Glutamatergic neuron (in vitro differentiated cells): ENCODE data around the gene DMWD. TPM values are rescaled to one million over a fixed set of nuclear protein-coding genes. Genes with fewer than 3 reads are reported as not detected.

ENCODE experiments used
- DNase-seq: peaks from one replicate; pipeline ENCODE4 v3.0.0; 2022
- H3K27ac Mint-ChIP-seq: one replicate; pipeline ENCODE4 v1.8.0; 2020; ENCODE audit warnings: mild to moderate bottlenecking, mixed read lengths, inconsistent platforms; ENCODE audit not compliant: unreplicated experiment
- H3K27me3 Mint-ChIP-seq: one replicate; pipeline ENCODE4 v1.8.0; 2020; ENCODE audit warnings: mild to moderate bottlenecking, moderate library complexity, mixed read lengths, inconsistent platforms; ENCODE audit not compliant: unreplicated experiment
- H3K36me3 Mint-ChIP-seq: one replicate; pipeline ENCODE4 v1.8.0; 2020; ENCODE audit warnings: mild to moderate bottlenecking, mixed read lengths, inconsistent platforms; ENCODE audit not compliant: unreplicated experiment
- H3K4me1 Mint-ChIP-seq: one replicate; pipeline ENCODE4 v1.8.0; 2020; ENCODE audit warnings: mild to moderate bottlenecking, low read depth, mixed read lengths, inconsistent platforms; ENCODE audit not compliant: unreplicated experiment
- H3K4me3 Mint-ChIP-seq: one replicate; pipeline ENCODE4 v1.8.0; 2020; ENCODE audit warnings: mild to moderate bottlenecking, mixed read lengths, inconsistent platforms; ENCODE audit not compliant: unreplicated experiment
- H3K9me3 Mint-ChIP-seq: one replicate; pipeline ENCODE4 v1.8.0; 2020; ENCODE audit warnings: mild to moderate bottlenecking, moderate library complexity, mixed read lengths, inconsistent platforms; ENCODE audit not compliant: unreplicated experiment
- total RNA-seq: library from RNA; stranded (reverse); fragmentation: NEBNext Ultra II Directional; extraction: Animal tissue kit (Norgen Biotek cat#: 25700); gene quantifications from one replicate; pipeline ENCODE4 v1.2.1, GENCODE V29; 2021; ENCODE audit not compliant: unreplicated experiment
- TF ChIP-seq, protein P1 (sequence below): fragments of 200-600 bp; sonication (generic); IDR thresholded peaks from one replicate; pipeline ENCODE4 v1.5.0; 2021; ENCODE audit not compliant: partially characterized antibody, unreplicated experiment

DMWD gene
- total RNA-seq, 1 donor from 2014 or later: 123 TPM

DNA sequence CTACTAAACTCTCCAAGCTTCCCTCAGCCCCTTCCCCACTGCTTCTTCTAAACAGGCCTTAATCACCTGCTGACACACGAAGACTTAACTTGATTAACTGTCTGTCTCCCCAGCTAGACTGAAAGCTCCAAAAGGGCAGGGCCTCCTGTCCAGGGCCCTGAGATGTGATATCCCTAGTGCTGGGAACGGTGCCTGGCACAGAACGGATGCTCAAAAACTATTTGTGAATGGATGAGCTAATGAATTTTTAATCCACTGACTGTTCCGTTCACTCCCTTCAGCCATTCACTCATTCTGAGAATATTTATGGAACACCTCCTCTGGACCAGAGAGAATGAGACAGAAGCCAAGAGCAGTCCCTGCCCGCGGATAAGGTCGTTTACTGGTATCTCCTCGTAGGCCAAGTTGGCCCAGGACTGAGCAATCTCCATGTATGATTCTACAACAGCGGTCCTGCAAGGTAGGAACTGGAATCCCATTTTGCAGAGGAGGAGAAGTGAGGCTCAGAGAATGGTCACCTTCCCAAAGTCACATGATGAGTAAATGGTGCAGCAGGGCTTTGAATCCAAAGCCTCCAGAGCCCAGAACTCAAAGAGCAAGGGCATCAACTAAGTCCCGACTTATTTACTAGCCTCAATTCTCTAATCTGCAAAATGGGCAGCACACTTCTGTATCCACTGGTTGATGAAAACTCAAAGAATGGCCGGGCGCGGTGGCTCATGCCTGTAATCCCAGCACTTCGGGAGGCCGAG is 3.4 kb downstream of the DMWD start:
- Mint-ChIP-seq H3K36me3 (no peaks in the 10 kb centered on the region), H3K9me3 (peaks cover 11% of the 10 kb centered on the region), H3K27ac (no peak overlapping the region), H3K27me3 (peaks cover 7% of the 10 kb centered on the region), H3K4me3 (no peak overlapping the region), H3K4me1 (peaks cover 12% of the 10 kb centered on the region)
- TF ChIP-seq, protein P1, sequence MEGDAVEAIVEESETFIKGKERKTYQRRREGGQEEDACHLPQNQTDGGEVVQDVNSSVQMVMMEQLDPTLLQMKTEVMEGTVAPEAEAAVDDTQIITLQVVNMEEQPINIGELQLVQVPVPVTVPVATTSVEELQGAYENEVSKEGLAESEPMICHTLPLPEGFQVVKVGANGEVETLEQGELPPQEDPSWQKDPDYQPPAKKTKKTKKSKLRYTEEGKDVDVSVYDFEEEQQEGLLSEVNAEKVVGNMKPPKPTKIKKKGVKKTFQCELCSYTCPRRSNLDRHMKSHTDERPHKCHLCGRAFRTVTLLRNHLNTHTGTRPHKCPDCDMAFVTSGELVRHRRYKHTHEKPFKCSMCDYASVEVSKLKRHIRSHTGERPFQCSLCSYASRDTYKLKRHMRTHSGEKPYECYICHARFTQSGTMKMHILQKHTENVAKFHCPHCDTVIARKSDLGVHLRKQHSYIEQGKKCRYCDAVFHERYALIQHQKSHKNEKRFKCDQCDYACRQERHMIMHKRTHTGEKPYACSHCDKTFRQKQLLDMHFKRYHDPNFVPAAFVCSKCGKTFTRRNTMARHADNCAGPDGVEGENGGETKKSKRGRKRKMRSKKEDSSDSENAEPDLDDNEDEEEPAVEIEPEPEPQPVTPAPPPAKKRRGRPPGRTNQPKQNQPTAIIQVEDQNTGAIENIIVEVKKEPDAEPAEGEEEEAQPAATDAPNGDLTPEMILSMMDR: no peak
- DNase-seq: no peak

- DNase-seq: no peak
- no peak overlapping the region for H3K4me3 Mint-ChIP-seq
- peaks cover 4% of the 10 kb centered on the region for H3K9me3 Mint-ChIP-seq
- TF ChIP-seq, protein P1: no peak
- H3K36me3 Mint-ChIP-seq: no peaks in the 10 kb centered on the region
- H3K4me1 Mint-ChIP-seq: peaks cover 6% of the 10 kb centered on the region
- peaks cover 3% of the 10 kb centered on the region for H3K27me3 Mint-ChIP-seq
- no peak overlapping the region for H3K27ac Mint-ChIP-seq
Observed at GRCh38 chr19:45786533-45786894, 6.1 kb downstream of the DMWD start.

GRCh38 chr19:45785781-45786532 is 6.7 kb downstream of the DMWD start:
- TF ChIP-seq, protein P1: no peak
- peaks cover 5% of the 10 kb centered on the region for H3K27me3 Mint-ChIP-seq
- H3K27ac Mint-ChIP-seq: no peak overlapping the region
- no peaks in the 10 kb centered on the region for H3K36me3 Mint-ChIP-seq
- peaks cover 7% of the 10 kb centered on the region for H3K4me1 Mint-ChIP-seq
- H3K4me3 Mint-ChIP-seq: no peak overlapping the region
- no peak for DNase-seq
- peaks cover 3% of the 10 kb centered on the region for H3K9me3 Mint-ChIP-seq

DNA sequence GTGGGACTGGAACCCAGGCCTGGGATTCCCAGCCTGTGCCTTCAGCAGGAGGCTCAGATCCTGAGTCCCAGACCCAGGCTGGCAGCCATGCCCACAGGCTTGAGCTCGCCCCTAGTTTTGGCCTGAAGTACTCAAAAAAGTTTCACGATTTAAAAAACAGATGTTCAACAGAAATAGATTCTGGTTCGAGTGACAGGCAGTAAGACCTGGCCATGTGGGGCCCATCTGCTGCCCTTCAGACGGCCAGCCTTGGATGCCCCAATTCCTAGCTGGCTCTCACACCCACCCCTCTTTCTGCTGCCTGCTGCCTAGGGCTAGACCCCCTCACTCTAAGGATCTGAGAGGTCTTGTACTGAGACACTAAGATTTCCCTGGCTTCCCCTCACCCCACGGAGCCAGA is 7.5 kb downstream of the DMWD start:
- TF ChIP-seq, protein P1: no peak
- Mint-ChIP-seq H3K9me3 (peaks cover 3% of the 10 kb centered on the region), H3K4me3 (no peak overlapping the region), H3K36me3 (no peaks in the 10 kb centered on the region), H3K27me3 (peaks cover 7% of the 10 kb centered on the region), H3K27ac (no peak overlapping the region), H3K4me1 (peaks cover 9% of the 10 kb centered on the region)
- no peak for DNase-seq

GRCh38 chr19:45784096-45784495 is 8.5 kb downstream of the DMWD start:
- H3K27ac Mint-ChIP-seq: no peak overlapping the region
- peaks cover 7% of the 10 kb centered on the region for H3K27me3 Mint-ChIP-seq
- no peak overlapping the region for H3K4me3 Mint-ChIP-seq
- DNase-seq: no peak
- H3K36me3 Mint-ChIP-seq: no peaks in the 10 kb centered on the region
- peaks cover 3% of the 10 kb centered on the region for H3K9me3 Mint-ChIP-seq
- TF ChIP-seq, protein P1: no peak
- peaks cover 9% of the 10 kb centered on the region for H3K4me1 Mint-ChIP-seq
